HG02852 (cell line): ENCODE measurements around the gene MRPS10.
"Not testable (repeated sequence)": the region's sequence is repeated elsewhere in the genome, so short reads cannot be mapped to it uniquely, and the experiment has no call there.

ENCODE experiments used
- ATAC-seq: cut with Tn5 transposase; IDR thresholded peaks from one replicate; pipeline ENCODE4 v1.9.1; 2021; ENCODE audit warnings: mild to moderate bottlenecking, moderate library complexity; ENCODE audit not compliant: unreplicated experiment

Gene MRPS10

GRCh38 chr6:42211726-42212125 is 5.9 kb downstream of the MRPS10 start:
- peak; percentile 45 for ATAC-seq

DNA sequence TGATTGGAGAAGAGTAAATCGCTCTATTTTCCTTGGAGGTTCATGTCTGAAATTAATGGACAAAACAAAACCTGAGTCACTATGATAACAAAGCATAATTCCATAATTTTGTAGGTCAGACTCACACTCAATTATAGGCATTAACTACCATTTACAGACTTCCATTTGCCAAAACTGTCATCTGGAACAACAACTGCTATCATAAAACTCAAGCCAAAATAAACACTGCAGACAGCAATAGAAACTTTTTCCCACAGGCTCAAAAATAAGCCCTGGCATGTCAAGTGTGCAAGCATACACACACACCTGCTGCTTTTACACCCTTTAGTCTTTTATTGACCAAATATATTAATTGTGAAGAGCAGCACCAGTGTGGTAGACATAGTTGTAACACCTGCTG is 7.1 kb downstream of the MRPS10 start:
- ATAC-seq, result no peak

DNA sequence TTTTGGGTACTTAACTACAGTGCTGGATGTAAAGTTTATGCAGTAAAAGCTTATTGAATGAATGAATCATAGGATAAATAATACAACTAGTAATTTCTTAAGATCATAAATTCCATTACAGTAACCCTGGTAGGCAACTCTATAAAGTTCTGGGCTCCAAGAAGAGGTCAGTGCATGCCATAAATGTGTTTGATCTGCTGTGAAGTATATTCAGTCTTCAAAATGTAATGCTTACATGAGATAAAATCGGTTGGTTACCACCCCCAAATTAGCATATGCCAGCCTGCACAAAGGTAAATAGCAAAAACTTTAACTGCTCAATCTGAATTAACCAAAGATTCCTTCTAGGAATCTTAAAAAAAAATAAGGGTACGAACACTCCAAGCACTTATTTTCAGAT is 10.1 kb downstream of the MRPS10 start:
- not testable (repeated sequence) for ATAC-seq

GRCh38 chr6:42204768-42205282 is 12.8 kb downstream of the MRPS10 start:
- ATAC-seq, result no peak

- no peak for ATAC-seq
These were observed 14.5 kb downstream of the MRPS10 start for GRCh38 chr6:42203183-42203582.

DNA sequence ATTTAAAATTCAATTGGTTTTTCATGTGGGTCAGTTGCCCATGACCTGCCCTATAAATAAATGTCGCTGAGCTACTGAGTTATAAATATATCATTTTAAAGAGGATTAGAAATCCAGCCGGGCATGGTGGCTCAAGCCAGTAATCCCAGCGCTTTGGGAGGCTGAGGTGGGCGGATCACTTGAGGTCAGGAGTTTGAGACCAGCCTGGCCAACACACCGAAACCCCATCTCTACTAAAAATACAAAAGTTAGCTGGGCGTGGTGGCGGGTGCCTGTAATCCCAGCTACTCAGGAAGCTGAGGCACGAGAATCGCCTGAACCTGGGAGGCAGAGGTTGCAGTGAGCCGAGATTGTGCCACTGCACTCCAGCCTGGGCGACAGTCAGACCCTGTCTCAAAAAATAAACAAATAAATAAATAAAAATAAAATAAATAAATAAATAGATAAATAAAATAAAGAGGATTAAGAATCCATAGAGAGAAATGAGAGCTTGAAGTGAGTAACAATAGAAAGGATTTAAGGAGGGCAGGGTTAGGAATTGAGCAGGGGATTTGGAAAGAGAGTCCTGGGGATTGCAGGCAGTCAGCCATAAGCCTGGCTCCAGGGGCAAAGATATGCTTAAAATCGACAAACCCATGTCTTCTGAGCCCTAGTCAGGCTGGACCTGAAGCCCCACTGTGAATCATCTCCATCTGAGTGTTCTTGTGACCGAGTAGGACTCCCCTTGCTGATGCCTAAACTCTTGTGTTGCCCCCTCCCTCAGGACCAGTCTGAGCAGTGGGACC is 15.3 kb downstream of the MRPS10 start:
- ATAC-seq, result not testable (repeated sequence)

GRCh38 chr6:42201382-42201781 is 16.3 kb downstream of the MRPS10 start:
- no peak for ATAC-seq

GRCh38 chr6:42200035-42200434 is 17.6 kb downstream of the MRPS10 start:
- ATAC-seq, result no peak

GRCh38 chr6:42199106-42199981 is 18.3 kb downstream of the MRPS10 start:
- ATAC-seq, result no peak

DNA sequence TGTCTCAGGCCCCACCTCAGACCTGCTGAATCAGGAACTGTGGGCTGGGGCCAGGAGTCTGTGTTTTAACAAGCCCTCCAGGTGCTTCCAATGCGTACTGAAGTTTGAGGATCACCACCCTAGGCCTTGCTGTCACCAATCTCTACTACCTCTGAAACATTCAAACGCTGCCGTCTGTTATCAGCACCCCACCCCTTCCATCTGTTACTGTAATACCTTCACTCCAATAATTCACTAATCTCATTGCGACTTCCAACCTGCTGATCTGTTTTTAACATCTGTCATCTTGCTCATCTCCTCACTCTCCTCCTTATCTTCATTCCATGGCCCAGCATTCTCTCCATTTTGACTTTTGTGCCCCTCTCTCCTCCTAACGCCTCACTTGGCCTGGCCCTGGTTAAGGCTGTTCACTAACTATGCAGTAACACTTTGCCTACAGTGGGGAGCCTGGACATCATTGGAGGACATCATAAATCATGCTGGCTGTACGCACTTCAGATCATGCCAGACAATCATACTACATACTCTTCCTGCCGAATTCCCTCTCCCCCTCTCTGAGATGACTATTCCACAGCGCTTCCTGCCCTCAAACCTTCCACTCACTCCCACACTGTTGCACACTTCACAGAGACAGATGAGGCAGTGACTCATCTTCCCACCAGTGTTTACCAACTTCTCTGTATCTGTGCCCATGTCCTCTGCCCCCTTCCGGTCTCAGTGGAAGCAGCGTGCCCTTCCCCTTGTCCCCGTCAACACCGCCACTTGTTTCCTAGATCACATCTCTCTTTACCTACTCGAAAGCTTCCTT is 19.9 kb downstream of the MRPS10 start:
- ATAC-seq, result no peak

GRCh38 chr6:42195415-42195814 is 22.2 kb downstream of the MRPS10 start:
- ATAC-seq, result no peak

GRCh38 chr6:42194056-42194455 is 23.6 kb downstream of the MRPS10 start:
- ATAC-seq, result no peak

- ATAC-seq, result no peak
These were observed 24.2 kb downstream of the MRPS10 start for GRCh38 chr6:42193491-42193894.

- ATAC-seq, result not testable (repeated sequence)
These were observed 25.3 kb downstream of the MRPS10 start for GRCh38 chr6:42192385-42192784.

DNA sequence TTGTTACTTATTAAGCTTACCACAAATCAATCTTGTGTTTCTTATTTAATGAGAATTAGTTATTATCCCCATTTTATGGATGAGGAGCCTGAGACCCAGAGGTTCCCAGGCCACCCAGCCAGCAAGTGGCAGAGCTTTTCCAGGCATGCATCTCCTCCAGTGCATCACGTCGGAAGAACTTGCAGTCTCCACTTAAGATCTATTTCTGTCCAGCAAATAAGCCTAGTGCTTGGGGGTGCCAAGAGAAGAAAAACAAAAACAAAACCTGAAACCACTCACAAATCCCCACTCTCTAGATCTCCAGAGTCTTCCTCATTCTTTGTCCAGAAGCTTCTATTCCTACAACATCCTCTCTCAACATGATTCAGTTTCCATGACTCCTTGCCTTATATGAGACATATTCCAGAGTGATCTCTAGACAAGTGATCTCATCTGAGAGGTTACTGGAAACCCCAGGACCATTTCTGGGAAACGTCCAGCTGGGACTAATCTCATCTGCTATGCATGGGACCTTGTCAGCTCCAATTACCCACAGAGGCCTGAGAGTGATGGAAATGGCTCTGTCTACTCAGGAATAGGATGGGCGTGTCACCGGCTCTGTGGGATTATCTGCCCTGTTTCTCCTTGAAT is 27.0 kb downstream of the MRPS10 start:
- ATAC-seq, result no peak

DNA sequence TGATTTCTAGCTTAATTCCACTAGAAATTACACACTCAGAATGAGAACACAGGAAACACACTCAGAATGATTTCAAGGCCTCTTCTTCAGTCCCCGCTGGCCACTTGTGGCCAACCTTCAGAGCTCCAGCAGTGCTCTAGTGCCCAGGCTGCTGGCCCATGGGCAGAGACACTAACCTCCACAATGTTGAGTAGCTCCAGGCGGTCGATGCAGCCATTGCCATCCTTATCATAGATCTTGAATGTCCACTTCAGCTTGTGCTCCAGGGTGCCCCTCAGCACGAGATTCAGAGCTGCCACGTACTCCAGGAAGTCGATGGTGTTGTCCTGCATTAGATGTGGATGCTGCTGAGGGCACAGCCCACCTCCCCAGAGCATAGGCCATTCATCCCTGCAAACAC is 29.3 kb downstream of the MRPS10 start:
- ATAC-seq, result no peak

DNA sequence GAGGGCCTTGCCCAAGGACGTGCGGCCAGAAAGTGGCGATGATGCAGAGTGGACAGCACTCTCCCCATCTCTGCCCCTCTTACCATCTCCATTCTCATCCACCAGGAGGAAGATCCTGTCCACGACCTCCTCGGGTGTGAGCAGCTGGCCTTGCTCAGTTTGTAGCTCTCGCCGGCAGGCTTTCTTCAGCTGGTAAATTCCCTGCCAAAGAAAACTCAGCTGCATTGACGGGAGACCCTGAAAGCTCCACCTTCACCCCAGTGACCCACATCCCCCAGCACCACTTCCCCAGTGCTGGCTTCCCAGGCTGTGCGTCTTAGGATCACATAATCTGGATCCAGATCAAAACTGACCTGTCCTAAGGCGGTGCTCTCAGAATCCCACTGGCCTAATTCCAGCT is 32.1 kb downstream of the MRPS10 start:
- no peak for ATAC-seq

DNA sequence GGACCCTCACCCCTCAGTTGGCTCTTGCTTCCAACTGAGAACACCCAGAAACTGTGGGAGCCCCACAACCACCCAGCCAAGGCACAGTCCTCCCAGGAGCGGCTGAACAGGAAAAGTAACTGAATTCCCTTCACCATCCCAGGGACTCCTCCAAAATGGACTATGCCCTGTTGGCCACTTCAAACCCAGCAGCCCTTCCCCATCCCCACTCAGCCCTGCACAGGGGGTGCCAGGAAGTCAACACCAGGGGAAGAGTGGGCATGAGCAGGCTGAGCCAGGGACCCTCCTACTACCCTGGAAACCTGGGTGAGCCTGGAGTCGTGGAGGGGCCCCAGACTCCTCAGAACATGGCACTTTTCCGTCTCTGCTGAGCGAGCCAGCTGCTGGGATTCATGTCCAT is 33.2 kb downstream of the MRPS10 start:
- no peak for ATAC-seq

- ATAC-seq, result no peak
These were observed 35.6 kb downstream of the MRPS10 start for GRCh38 chr6:42182101-42182500.

GRCh38 chr6:42179945-42180313 is 37.7 kb downstream of the MRPS10 start:
- ATAC-seq, result no peak
